Left ventricle myocardium inferior (tissue), 1 donor: ENCODE measurements around the gene CLTCL1. TPM values are rescaled to one million over a fixed set of nuclear protein-coding genes. Genes with fewer than 3 reads are reported as not detected.

Source experiments
- DNase-seq: peaks from one replicate; pipeline ENCODE4 v3.0.0-alpha.2; 2020
- H3K27ac ChIP-seq: fragments of 200-600 bp; replicated peaks from 2 replicates; pipeline ENCODE4 v1.8.0; 2021
- H3K27me3 ChIP-seq: fragments of 200-600 bp; 2 replicates; pipeline ENCODE4 v1.8.0; 2021; ENCODE audit warnings: low read depth
- H3K36me3 ChIP-seq: fragments of 200-600 bp; 2 replicates; pipeline ENCODE4 v1.8.0; 2021
- H3K4me1 ChIP-seq: fragments of 200-600 bp; 2 replicates; pipeline ENCODE4 v1.8.0; 2021
- H3K4me3 ChIP-seq: fragments of 200-600 bp; 2 replicates; pipeline ENCODE4 v1.8.0; 2021; ENCODE audit warnings: mild to moderate bottlenecking, moderate library complexity
- H3K9me3 ChIP-seq: fragments of 200-600 bp; replicated peaks from 2 replicates; pipeline ENCODE4 v1.8.0; 2021
- CTCF ChIP-seq: fragments of 200-600 bp; IDR thresholded peaks from 2 replicates; pipeline ENCODE4 v1.8.0; 2021; ENCODE audit warnings: antibody characterized with exemption, mild to moderate bottlenecking, borderline replicate concordance
- intact Hi-C: fragments of 100-400 bp; cut with micrococcal nuclease; formaldehyde crosslinking; loops from one replicate; pipeline ENCODE4 v1.11.0; 2022
- total RNA-seq: library from RNA; stranded (reverse); fragmentation: NEBNext Ultra II Directional; extraction: Animal tissue kit (Norgen Biotek cat#: 25700); gene quantifications from one replicate; pipeline ENCODE4 v1.2.1, GENCODE V29; 2021
- donor health status: DM: no; HTN: yes; CAD: no; lungs with severe emphysema.

Gene CLTCL1
- total RNA-seq, 1 donor from 2014 or later, result 9.4 TPM

- H3K36me3 ChIP-seq, result no peaks in the 10 kb centered on the region
- no peak for TF ChIP-seq CTCF
- no peak for DNase-seq
- no peaks in the 10 kb centered on the region for H3K9me3 ChIP-seq
- peaks cover 13% of the 10 kb centered on the region for H3K4me1 ChIP-seq
- peak overlapping the region; percentile 50 for H3K4me3 ChIP-seq
- intact Hi-C loops, result no loop called here
- H3K27ac ChIP-seq, result no peak overlapping the region
- peaks cover 72% of the 10 kb centered on the region for H3K27me3 ChIP-seq
These were observed 142.3 kb downstream of the CLTCL1 start for GRCh38 chr22:19149047-19149883.

- peaks cover 65% of the 10 kb centered on the region for H3K27me3 ChIP-seq
These were observed 143.0 kb downstream of the CLTCL1 start for GRCh38 chr22:19148417-19149046.

DNA sequence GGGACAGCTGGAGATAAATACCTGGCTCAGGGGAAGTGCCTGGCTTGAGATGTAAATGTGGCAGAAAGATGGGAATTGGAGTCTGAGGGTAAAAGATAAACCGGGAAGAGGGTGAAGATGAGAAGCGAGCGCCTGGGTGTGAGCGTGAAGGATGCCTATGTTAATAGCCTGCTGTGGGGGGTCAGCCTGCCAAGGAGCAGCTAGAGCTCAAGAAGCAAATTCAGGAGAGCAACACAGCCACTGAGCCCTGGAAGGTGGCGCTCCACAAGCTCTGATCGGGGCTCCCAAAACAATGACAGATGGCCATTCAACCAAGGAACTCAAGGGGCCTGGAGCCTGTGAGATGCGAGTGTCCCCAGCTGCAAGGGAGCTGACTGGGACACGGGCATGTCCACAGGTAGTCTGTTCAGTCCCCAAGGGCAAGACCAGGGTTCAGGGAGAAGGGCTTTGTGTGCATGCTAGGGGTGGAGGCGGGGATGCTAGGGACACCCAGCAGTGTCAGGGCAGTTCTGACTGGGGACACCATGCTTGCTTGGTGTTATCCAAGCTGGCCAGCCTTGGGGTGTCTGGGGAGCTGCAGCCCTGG is 144.2 kb downstream of the CLTCL1 start:
- no peak overlapping the region for H3K27ac ChIP-seq
- H3K36me3 ChIP-seq, result peaks cover 5% of the 10 kb centered on the region
- H3K9me3 ChIP-seq, result no peaks in the 10 kb centered on the region
- no peak for TF ChIP-seq CTCF
- no peak for DNase-seq
- peaks cover 33% of the 10 kb centered on the region for H3K4me1 ChIP-seq
- peaks cover 53% of the 10 kb centered on the region for H3K27me3 ChIP-seq
- H3K4me3 ChIP-seq, result no peak overlapping the region
- intact Hi-C loops, result no loop called here

More at GRCh38 chr22:19148417-19149046, 143.0 kb downstream of the CLTCL1 start:
- H3K36me3 ChIP-seq, result no peaks in the 10 kb centered on the region
- H3K4me3 ChIP-seq, result no peak overlapping the region
- TF ChIP-seq CTCF, result no peak
- H3K4me1 ChIP-seq, result peaks cover 20% of the 10 kb centered on the region
- DNase-seq, result no peak
- H3K27ac ChIP-seq, result no peak overlapping the region
- intact Hi-C loops, result no loop called here
- no peaks in the 10 kb centered on the region for H3K9me3 ChIP-seq

GRCh38 chr22:19146215-19146968 is 145.1 kb downstream of the CLTCL1 start:
- no peak for TF ChIP-seq CTCF
- DNase-seq, result no peak
- intact Hi-C loops, result no loop called here
- Histone ChIP-seq H3K27me3 (peaks cover 44% of the 10 kb centered on the region), H3K36me3 (peaks cover 14% of the 10 kb centered on the region), H3K9me3 (no peaks in the 10 kb centered on the region), H3K4me3 (no peak overlapping the region), H3K27ac (no peak overlapping the region), H3K4me1 (peaks cover 34% of the 10 kb centered on the region)

- no peak for DNase-seq
- Histone ChIP-seq H3K4me1 (peaks cover 27% of the 10 kb centered on the region), H3K27me3 (peaks cover 21% of the 10 kb centered on the region), H3K36me3 (peaks cover 38% of the 10 kb centered on the region), H3K27ac (peak overlapping the region; percentile 78), H3K4me3 (peak overlapping the region; percentile 87), H3K9me3 (no peaks in the 10 kb centered on the region)
- intact Hi-C loops, result no loop called here
- TF ChIP-seq CTCF, result no peak
These were observed 147.5 kb downstream of the CLTCL1 start for GRCh38 chr22:19143967-19144400.
